Activated CD4-positive, alpha-beta T cell treated with anti-CD3 and anti-CD28 coated beads for 48 hours (primary cell): ENCODE results near the gene FBP1.
A peak's percentile ranks its signal among the peaks of the same experiment; 100 is the strongest.
"Not testable (repeated sequence)": the region's sequence is repeated elsewhere in the genome, so short reads cannot be mapped to it uniquely, and the experiment has no call there.

Experiments
- DNase-seq: peaks from one replicate; pipeline ENCODE4 v3.0.0-alpha.2; 2020

FBP1 gene

DNA sequence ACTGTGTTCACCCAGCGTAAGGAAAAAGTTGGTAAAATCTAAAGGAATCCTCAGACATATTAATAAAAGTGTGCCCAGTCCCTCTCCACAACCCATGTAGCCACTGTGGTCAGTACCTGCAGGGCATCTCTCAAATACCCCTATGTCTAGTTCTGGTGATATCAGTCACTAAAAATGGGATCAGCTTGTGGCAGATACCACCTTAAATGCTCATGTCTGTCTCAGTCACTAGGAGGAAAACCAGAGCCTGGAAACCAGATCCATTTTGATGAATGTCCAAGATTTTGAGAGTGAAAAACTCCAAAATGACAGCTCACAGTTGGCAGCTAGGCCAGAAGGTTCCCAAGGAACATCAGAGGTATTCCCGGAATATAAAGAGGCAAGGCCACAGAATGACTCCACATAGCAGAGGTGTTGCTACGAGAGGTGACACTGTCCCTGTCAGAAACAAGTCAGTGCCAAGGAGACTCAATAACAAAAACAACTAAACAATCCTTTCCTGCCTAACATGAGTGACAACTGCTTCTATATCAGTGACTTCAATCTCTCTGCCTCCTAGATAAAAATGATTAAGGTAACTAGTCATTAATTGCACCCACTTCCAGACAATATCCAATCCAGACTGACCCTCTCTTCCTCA lies 70.9 kb downstream of the FBP1 start:
- no peak for DNase-seq

DNA sequence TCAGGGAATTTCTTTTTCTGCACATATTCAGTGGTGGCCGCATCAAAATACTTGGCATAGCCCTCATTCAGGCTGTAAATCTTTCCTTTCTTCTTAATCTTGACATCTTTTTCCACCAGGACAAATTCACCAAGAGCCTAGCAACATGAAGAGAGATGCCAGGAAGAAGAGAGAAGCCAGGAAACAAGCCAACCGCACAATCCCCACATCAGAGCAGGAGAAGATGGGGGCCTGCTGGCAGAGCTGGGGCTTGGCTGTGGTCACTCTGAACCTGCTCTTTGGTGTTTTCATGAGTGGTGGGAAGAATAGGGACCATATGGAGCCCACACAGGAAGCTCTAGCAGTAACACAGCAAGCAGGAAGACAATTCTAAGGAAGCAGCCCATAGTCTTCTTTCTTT lies 72.0 kb downstream of the FBP1 start:
- no peak for DNase-seq

DNA sequence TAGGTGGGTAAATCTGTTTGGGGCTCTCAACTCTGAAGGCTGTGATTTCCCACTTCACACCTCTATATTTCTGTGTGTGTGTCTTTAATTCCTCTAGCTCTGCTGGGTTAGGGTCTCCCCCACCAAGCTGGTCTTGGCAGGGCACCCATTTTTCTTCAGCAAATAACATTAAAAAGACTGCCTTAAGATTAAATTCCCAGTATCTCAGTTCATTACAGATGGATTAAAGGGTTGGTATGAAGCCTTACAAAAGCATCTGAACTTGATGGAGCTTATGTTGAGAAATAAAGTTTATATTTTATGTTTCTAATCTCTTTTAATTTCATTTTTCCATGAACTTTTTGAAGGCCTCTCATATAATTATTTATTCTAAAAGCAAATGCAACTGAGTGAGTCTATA lies 72.8 kb downstream of the FBP1 start:
- DNase-seq, result no peak

DNA sequence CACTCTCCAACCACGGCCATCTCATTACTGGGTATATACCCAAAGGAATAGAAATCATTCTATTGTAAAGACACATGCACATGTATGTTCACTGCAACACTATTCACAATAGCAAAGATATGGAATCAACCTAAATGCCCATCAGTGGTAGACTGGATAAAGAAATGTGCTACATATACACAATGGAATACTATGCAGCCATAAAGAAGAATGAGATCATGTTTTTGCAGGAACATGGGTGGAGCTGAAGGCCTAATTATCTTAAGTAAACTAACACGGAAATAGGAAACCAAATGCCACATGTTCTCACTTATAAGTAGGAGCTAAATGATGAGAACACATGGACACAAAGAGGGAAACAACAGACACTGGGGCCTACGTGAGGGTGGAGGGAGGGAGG lies 75.0 kb downstream of the FBP1 start:
- DNase-seq, result not testable (repeated sequence)

DNA sequence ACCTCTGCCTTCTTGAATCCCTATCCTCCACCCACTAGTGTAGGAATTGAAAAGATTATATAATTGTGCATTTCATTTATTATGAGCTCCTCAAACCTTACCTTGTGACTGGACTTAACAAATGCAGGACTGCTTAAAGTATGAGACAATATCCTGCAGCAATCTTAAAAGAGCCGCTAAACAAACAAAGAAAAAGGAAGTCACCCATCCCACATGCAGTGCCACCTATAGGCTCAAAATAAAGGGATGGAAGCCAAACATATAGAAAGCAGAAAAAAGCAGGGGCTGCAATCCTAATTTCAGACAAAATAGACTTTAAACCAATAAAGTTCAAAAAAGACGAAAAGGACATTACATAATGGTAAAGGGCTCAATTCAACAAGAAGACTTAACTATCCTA lies 75.8 kb downstream of the FBP1 start:
- no peak for DNase-seq

DNA sequence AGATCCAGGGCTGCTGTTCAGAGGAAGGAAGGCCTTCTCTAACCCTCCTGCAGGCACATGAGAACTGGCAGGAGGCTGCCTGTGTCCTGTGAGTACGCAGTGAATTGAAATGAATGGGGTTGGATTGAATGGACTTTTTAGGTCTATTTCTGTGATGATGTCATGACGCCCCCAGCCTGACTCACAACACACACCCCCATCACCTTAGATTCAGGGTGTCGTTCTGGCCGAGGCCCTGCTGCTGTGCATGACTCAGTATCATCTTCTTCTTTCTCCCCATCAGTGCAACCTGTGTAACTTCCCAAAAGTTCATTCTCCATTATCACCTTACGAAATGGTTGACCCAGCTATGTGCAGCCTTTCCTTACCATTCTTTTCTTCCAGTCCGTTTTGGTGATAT lies 79.1 kb downstream of the FBP1 start:
- peak; percentile 51 for DNase-seq

DNA sequence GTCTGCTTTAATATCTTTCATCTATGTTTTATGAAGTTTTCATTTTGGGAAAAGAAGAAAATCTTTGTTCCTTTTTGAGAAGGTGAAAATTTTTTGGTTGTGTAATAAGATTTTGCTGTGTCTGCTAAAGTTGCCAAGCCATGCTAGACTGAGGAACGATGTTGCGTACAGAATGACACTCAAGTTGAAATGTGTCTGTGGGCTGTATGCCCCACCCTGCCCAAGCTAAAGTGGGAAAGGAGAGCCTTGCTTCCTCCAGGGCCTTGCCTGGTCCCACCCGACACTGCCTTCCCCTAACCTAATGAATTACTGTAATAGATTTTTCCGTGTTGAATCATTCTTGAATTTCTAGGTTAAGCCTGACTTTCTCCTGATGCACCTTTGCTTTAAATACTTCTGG lies 81.9 kb downstream of the FBP1 start:
- DNase-seq, result no peak

- DNase-seq, result peak; percentile 58
These were observed 84.6 kb downstream of the FBP1 start, which contains the start of gene PCAT7 for GRCh38 chr9:94554439-94555331. TSS of gene PCAT7 (plus strand) at chr9:94555083.

DNA sequence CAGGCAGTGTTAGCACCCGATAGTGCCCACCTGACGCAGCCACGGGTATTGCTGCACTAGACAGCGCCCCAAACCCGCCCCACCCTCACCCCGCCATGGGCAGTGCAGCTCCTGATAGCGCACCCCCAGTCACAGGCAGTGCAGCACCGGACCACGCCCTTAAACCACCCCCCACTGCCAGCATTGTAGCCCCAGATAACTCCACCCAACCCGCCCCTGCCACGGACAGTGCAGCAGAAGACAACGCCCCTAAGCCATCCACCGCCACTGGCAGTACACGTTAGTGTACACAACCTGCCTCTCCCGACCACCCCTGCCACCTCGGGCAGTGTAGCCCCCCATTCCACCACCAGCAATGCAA lies 85.3 kb downstream of the FBP1 start:
- no peak for DNase-seq
